Sigmoid colon (tissue), 4 donors: ENCODE data around the gene SUPT6H.

Experiments used
- CTCF ChIP-seq, 4 experiments: fragments of 450-650 bp in 3 of 4; fragments of 200-600 bp in 1 of 4; IDR thresholded peaks; one replicate each; pipeline ENCODE4 v1.5.1; 2016 to 2019; ENCODE audit warnings: antibody characterized with exemption in 4 of 4, mild to moderate bottlenecking in 3 of 4, moderate library complexity in 2 of 4
- POLR2AphosphoS5 ChIP-seq, 4 donors: sonication (generic); formaldehyde crosslinking; IDR thresholded peaks; one replicate each; pipeline ENCODE4 v1.6.1; 2017; ENCODE audit warnings: antibody characterized with exemption in 4 of 4

- no peak for TF ChIP-seq CTCF (IDR thresholded peaks at IDR 0.05)
- TF ChIP-seq POLR2AphosphoS5 (IDR thresholded peaks at IDR 0.05), result no peak
Measured at GRCh38 chr17:28702026-28702751, 40.2 kb downstream of the SUPT6H start.
